Astrocyte (in vitro differentiated cells and primary cell): ENCODE results near the gene MKNK2. TPM values are rescaled to one million over a fixed set of nuclear protein-coding genes. Genes with fewer than 3 reads are reported as not detected.
"Not testable (repeated sequence)": the region's sequence is repeated elsewhere in the genome, so short reads cannot be mapped to it uniquely, and the experiment has no call there.

Experiments used
- DNase-seq: peaks from one replicate; pipeline ENCODE4 v3.0.0-alpha.2; 2010; ENCODE audit warnings: low read depth
- FAIRE-seq: peaks from 2 replicates; lab custom pipeline; 2011; peaks lifted over from hg19 to GRCh38; lab: Jason Lieb, UNC
- H2AFZ ChIP-seq: 2 replicates; pipeline ENCODE4 v1.6.0; 2012; ENCODE audit warnings: low read depth, low read length, inconsistent platforms
- H3K27ac ChIP-seq: 2 replicates; pipeline ENCODE4 v1.5.1; 2011; ENCODE audit warnings: low read depth, low read length, inconsistent platforms
- H3K27me3 ChIP-seq: 2 replicates; pipeline ENCODE4 v1.6.0; 2011; ENCODE audit warnings: low read length, inconsistent platforms; ENCODE audit not compliant: insufficient read depth
- H3K36me3 ChIP-seq: 2 replicates; pipeline ENCODE4 v1.5.1; 2011; ENCODE audit warnings: low read length, inconsistent platforms; ENCODE audit not compliant: insufficient read depth
- H3K4me1 ChIP-seq: 2 replicates; pipeline ENCODE4 v1.5.1; 2011; ENCODE audit warnings: low read length, inconsistent platforms; ENCODE audit not compliant: insufficient read depth
- H3K4me2 ChIP-seq: 2 replicates; pipeline ENCODE4 v1.6.0; 2012; ENCODE audit warnings: low read length, inconsistent platforms
- H3K4me3 ChIP-seq: 2 replicates; pipeline ENCODE4 v1.5.1; 2011; ENCODE audit warnings: low read depth, mild to moderate bottlenecking, low read length, inconsistent platforms; ENCODE audit not compliant: insufficient read depth
- H3K79me2 ChIP-seq: 2 replicates; pipeline ENCODE4 v1.6.0; 2012; ENCODE audit warnings: mild to moderate bottlenecking, low read length, inconsistent platforms; ENCODE audit not compliant: insufficient read depth
- H3K9ac ChIP-seq: 2 replicates; pipeline ENCODE4 v1.6.0; 2012; ENCODE audit warnings: mild to moderate bottlenecking, low read length, inconsistent platforms
- H3K9me3 ChIP-seq: 2 replicates; pipeline ENCODE4 v1.5.1; 2012; ENCODE audit warnings: low read depth, mild to moderate bottlenecking, low read length, inconsistent platforms; ENCODE audit not compliant: insufficient read depth
- H4K20me1 ChIP-seq: 2 replicates; pipeline ENCODE4 v1.6.0; 2012; ENCODE audit warnings: low read length, inconsistent platforms; ENCODE audit not compliant: insufficient read depth
- H3K27ac Mint-ChIP-seq: one replicate; pipeline ENCODE4 v1.8.0; 2021; ENCODE audit warnings: mild to moderate bottlenecking, mixed read lengths; ENCODE audit not compliant: unreplicated experiment
- H3K27me3 Mint-ChIP-seq: one replicate; pipeline ENCODE4 v1.8.0; 2021; ENCODE audit warnings: low read depth, mixed read lengths; ENCODE audit not compliant: unreplicated experiment
- H3K36me3 Mint-ChIP-seq: one replicate; pipeline ENCODE4 v1.8.0; 2021; ENCODE audit warnings: low read depth, mixed read lengths; ENCODE audit not compliant: unreplicated experiment
- H3K4me1 Mint-ChIP-seq: one replicate; pipeline ENCODE4 v1.8.0; 2021; ENCODE audit warnings: low read depth, mixed read lengths; ENCODE audit not compliant: unreplicated experiment
- H3K4me3 Mint-ChIP-seq: one replicate; pipeline ENCODE4 v1.8.0; 2021; ENCODE audit warnings: mild to moderate bottlenecking, moderate library complexity, mixed read lengths; ENCODE audit not compliant: unreplicated experiment
- H3K9me3 Mint-ChIP-seq: one replicate; pipeline ENCODE4 v1.8.0; 2021; ENCODE audit warnings: mild to moderate bottlenecking, mixed read lengths; ENCODE audit not compliant: unreplicated experiment
- EZH2 ChIP-seq: IDR thresholded peaks from 2 replicates; pipeline ENCODE4 v1.6.1; 2012; ENCODE audit warnings: mild to moderate bottlenecking, low read length, inconsistent platforms; ENCODE audit not compliant: insufficient read depth
- total RNA-seq: library from RNA; stranded (reverse); gene quantifications from 2 replicates; pipeline ENCODE4 v1.2.1, GENCODE V29; 2021
- TF ChIP-seq, protein P1 (sequence below): IDR thresholded peaks from 2 replicates; pipeline ENCODE4 v1.5.1; 2011; ENCODE audit warnings: low read depth, mild to moderate bottlenecking, inconsistent platforms, low read length, moderate library complexity; ENCODE audit not compliant: insufficient read depth

MKNK2 gene
- total RNA-seq, 1 donor from 2014 or later: 146 TPM

- peaks cover 11% of the 10 kb centered on the region for H3K36me3 Mint-ChIP-seq
- H3K9me3 Mint-ChIP-seq: no peaks in the 10 kb centered on the region
- Histone ChIP-seq H3K4me3 (no peak overlapping the region), H3K9me3 (no peaks in the 10 kb centered on the region), H3K27me3 (no peaks in the 10 kb centered on the region), H4K20me1 (peaks cover 10% of the 10 kb centered on the region), H3K36me3 (peaks cover 2% of the 10 kb centered on the region), H3K27ac (no peak overlapping the region), H3K4me1 (no peaks in the 10 kb centered on the region), H3K9ac (no peak overlapping the region), H3K4me2 (no peak overlapping the region), H3K79me2 (no peaks in the 10 kb centered on the region), H2AFZ (no peak overlapping the region)
- TF ChIP-seq, protein P1, sequence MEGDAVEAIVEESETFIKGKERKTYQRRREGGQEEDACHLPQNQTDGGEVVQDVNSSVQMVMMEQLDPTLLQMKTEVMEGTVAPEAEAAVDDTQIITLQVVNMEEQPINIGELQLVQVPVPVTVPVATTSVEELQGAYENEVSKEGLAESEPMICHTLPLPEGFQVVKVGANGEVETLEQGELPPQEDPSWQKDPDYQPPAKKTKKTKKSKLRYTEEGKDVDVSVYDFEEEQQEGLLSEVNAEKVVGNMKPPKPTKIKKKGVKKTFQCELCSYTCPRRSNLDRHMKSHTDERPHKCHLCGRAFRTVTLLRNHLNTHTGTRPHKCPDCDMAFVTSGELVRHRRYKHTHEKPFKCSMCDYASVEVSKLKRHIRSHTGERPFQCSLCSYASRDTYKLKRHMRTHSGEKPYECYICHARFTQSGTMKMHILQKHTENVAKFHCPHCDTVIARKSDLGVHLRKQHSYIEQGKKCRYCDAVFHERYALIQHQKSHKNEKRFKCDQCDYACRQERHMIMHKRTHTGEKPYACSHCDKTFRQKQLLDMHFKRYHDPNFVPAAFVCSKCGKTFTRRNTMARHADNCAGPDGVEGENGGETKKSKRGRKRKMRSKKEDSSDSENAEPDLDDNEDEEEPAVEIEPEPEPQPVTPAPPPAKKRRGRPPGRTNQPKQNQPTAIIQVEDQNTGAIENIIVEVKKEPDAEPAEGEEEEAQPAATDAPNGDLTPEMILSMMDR: no peak
- no peak for TF ChIP-seq EZH2
- DNase-seq (no peak), FAIRE-seq (no peak)
- H3K4me3 Mint-ChIP-seq: no peak overlapping the region
- H3K27me3 Mint-ChIP-seq: no peaks in the 10 kb centered on the region
- no peaks in the 10 kb centered on the region for H3K4me1 Mint-ChIP-seq
- no peak overlapping the region for H3K27ac Mint-ChIP-seq
Measured at GRCh38 chr19:1989513-1990229, 61.4 kb downstream of the MKNK2 start.

- not testable (repeated sequence) for H3K4me2 ChIP-seq, H3K27ac Mint-ChIP-seq, DNase-seq, H3K4me1 ChIP-seq, H3K36me3 ChIP-seq, H3K27me3 Mint-ChIP-seq, H3K36me3 Mint-ChIP-seq, H2AFZ ChIP-seq, H3K9ac ChIP-seq, FAIRE-seq, H3K4me3 Mint-ChIP-seq, H3K4me3 ChIP-seq, H3K79me2 ChIP-seq, H3K27me3 ChIP-seq, H3K4me1 Mint-ChIP-seq, H3K27ac ChIP-seq, H3K9me3 Mint-ChIP-seq, H3K9me3 ChIP-seq
- H4K20me1 ChIP-seq: peaks cover 10% of the 10 kb centered on the region
Measured at GRCh38 chr19:1988464-1988863, 62.6 kb downstream of the MKNK2 start.

Other genes starting within 250 kb of the MKNK2 start
- 3.0 and 4.4 TPM in 2 replicates for gene ATP8B3, start 239.0 kb downstream of the MKNK2 start, total RNA-seq
- 35.5 and 36.2 TPM in 2 replicates for gene REXO1, start 202.8 kb downstream of the MKNK2 start, total RNA-seq
- gene KLF16, start 187.7 kb downstream of the MKNK2 start, total RNA-seq: 52.4 and 58.1 TPM in 2 replicates
- gene ABHD17A, start 165.7 kb downstream of the MKNK2 start, total RNA-seq: 56.7 and 61.4 TPM in 2 replicates
- gene ADAT3, start 145.8 kb downstream of the MKNK2 start, total RNA-seq: 3.7 and 5.7 TPM in 2 replicates
- 72.2 and 73.4 TPM in 2 replicates for gene SCAMP4, start 145.8 kb downstream of the MKNK2 start, total RNA-seq
- 60.8 and 64.1 TPM in 2 replicates for gene CSNK1G2, start 110.1 kb downstream of the MKNK2 start, total RNA-seq
- gene BTBD2, start 35.5 kb downstream of the MKNK2 start, total RNA-seq: 49.5 and 53.7 TPM in 2 replicates
- gene MOB3A, start 45.1 kb upstream of the MKNK2 start, total RNA-seq: 45.3 and 47.2 TPM in 2 replicates
- gene IZUMO4, start 45.7 kb upstream of the MKNK2 start, total RNA-seq: 5.6 and 5.8 TPM in 2 replicates
- gene AP3D1, start 100.3 kb upstream of the MKNK2 start, total RNA-seq: 162 and 167 TPM in 2 replicates
- 21.7 and 25.6 TPM in 2 replicates for gene DOT1L, start 112.7 kb upstream of the MKNK2 start, total RNA-seq
- gene PLEKHJ1, start 185.1 kb upstream of the MKNK2 start, total RNA-seq: 69.9 and 78.3 TPM in 2 replicates
- 76.6 and 83.2 TPM in 2 replicates for gene SF3A2, start 185.6 kb upstream of the MKNK2 start, total RNA-seq
- 3.5 and 4.6 TPM in 2 replicates for gene AMH, start 198.1 kb upstream of the MKNK2 start, total RNA-seq
- gene JSRP1, start 205.2 kb upstream of the MKNK2 start, total RNA-seq: 0.36 and 1.3 TPM in 2 replicates
- 0.18 TPM in 1 of 2 replicates, not detected in the other for gene PEAK3, start 230.9 kb upstream of the MKNK2 start, total RNA-seq